Tibial nerve (tissue), 4 donors: ENCODE results near the gene ADPRM. TPM values are rescaled to one million over a fixed set of nuclear protein-coding genes. Genes with fewer than 3 reads are reported as not detected.

Experiments
- DNase-seq, 2 donors: peaks; one replicate each; pipeline ENCODE4 v3.0.0-alpha.2; 2019; ENCODE audit warnings: low spot score in 2 of 2
- H3K27ac ChIP-seq, 4 donors: fragments of 200-600 bp; sonication (generic) in 3 of 4; one replicate each; pipeline ENCODE4 v1.5.1; 2017 to 2019; ENCODE audit warnings: mild to moderate bottlenecking in 1 of 4
- H3K27me3 ChIP-seq, 2 donors: fragments of 200-600 bp; sonication (generic) in 1 of 2; one replicate each; pipeline versions ENCODE4 v1.5.1 to v1.6.0; 2017 to 2019
- H3K36me3 ChIP-seq, 3 donors: fragments of 200-600 bp; sonication (generic); one replicate each; pipeline ENCODE4 v1.5.1; 2018 to 2019
- H3K4me1 ChIP-seq, 4 donors: fragments of 200-600 bp; sonication (generic) in 3 of 4; one replicate each; pipeline ENCODE4 v1.5.1; 2017 to 2019
- H3K4me3 ChIP-seq, 4 donors: fragments of 200-600 bp; sonication (generic) in 3 of 4; one replicate each; pipeline ENCODE4 v1.5.1; 2017 to 2019; ENCODE audit warnings: mild to moderate bottlenecking in 1 of 4, moderate library complexity in 1 of 4
- H3K9me3 ChIP-seq, 4 donors: fragments of 200-600 bp; sonication (generic) in 3 of 4; one replicate each; pipeline ENCODE4 v1.5.1; 2017 to 2019
- CTCF ChIP-seq, 5 experiments: fragments of 200-600 bp in 3 of 5; fragments of 450-650 bp in 2 of 5; sonication (generic) in 3 of 5; IDR thresholded peaks; one replicate each; pipeline ENCODE4 v1.5.1; 2016 to 2019; ENCODE audit warnings: antibody characterized with exemption in 5 of 5, mild to moderate bottlenecking in 3 of 5, moderate library complexity in 2 of 5
- EP300 ChIP-seq, 2 donors: sonication (generic); formaldehyde crosslinking; IDR thresholded peaks; one replicate each; pipeline ENCODE4 v1.6.1; 2017; ENCODE audit warnings: antibody characterized with exemption in 2 of 2, mild to moderate bottlenecking in 1 of 2
- POLR2A ChIP-seq, 2 donors: fragments of 450-650 bp; IDR thresholded peaks; one replicate each; pipeline ENCODE4 v1.6.1; 2017; ENCODE audit warnings: antibody characterized with exemption in 2 of 2, mild to moderate bottlenecking in 2 of 2, moderate library complexity in 2 of 2
- WGBS, 2 donors: methylation state at CpG; one replicate each; pipeline ENCODE4 v1.1.5; 2018; 5-methylcytosine and 5-hydroxymethylcytosine counted together
- total RNA-seq, 4 donors: library from RNA; depleted of rRNA; stranded (reverse); fragments of >200 nt; gene quantifications; one replicate each; pipeline ENCODE4 v1.1.0, GENCODE V29; 2016

ADPRM gene
- total RNA-seq, 4 donors from 2014 or later = 9.4 to 17.7 (median 13.3) TPM

DNA sequence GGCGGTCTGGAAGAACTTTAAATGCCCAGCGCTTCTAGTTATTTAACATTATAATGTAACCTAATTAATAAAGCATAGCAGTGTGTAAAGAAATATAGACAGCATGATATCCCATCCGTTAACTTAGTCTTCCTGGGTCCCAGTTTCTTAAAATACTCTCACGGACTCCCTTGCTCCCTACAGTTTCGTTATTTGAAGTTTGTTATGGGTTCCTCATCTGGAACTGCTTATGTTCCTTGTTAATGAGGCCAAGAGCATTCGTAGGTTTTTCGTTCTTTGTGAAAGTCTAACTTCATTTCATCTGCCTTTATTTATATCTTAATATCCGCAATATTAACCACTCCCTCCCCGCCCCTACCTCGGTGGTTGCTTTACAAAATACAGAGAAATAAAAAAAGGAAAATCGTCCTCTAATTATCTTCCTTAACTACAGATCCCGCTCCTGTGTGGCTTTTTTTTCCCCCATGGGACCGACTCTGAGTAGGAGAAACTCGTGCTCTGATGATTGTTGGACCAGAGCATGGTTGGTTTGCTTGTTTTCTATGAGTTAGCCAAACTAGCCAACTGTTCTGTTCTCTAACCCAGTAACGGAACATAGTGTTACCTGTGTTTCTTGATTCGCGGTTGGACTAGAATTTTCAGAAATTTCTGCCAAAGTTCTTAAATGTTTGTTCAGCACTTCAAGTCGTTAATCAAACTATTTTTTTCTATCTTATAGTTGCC lies 863 bp downstream of the ADPRM start:
- Histone ChIP-seq H3K4me3 (peak overlapping the region; percentile 61 to 99 (median 86)), H3K9me3 (no peaks in the 10 kb centered on the region), H3K27ac (peak overlapping the region; percentile 81 to 96 (median 96)), H3K36me3 (peaks cover 0 to 16% (median 0%) of the 10 kb centered on the region in 3 donors), H3K4me1 (peaks cover 0 to 44% (median 23%) of the 10 kb centered on the region in 4 donors), H3K27me3 (no peaks in the 10 kb centered on the region)
- peak in 1 of 2 donors; percentile 13 for DNase-seq
- 17 to 18% methylated on average over 18 of the region's 18 CpGs for WGBS, 2 donors
- TF ChIP-seq EP300 (IDR thresholded peaks at IDR 0.05) (no peak), CTCF (IDR thresholded peaks at IDR 0.05) (no peak), POLR2A (IDR thresholded peaks at IDR 0.05) (no peak)

GRCh38 chr17:10699856-10700255 lies 2.5 kb downstream of the ADPRM start:
- TF ChIP-seq EP300 (IDR thresholded peaks at IDR 0.05) (no peak), CTCF (IDR thresholded peaks at IDR 0.05) (no peak), POLR2A (IDR thresholded peaks at IDR 0.05) (no peak)
- WGBS, 2 donors = 84 to 88% methylated on average over 1 of the region's 1 CpG
- Histone ChIP-seq H3K36me3 (peaks cover 0 to 5% (median 0%) of the 10 kb centered on the region in 3 donors), H3K27ac (peak overlapping the region in 1 of 4 donors; percentile 47), H3K27me3 (no peaks in the 10 kb centered on the region), H3K4me3 (no peak overlapping the region), H3K4me1 (peaks cover 0 to 48% (median 23%) of the 10 kb centered on the region in 4 donors), H3K9me3 (no peaks in the 10 kb centered on the region)
- DNase-seq = no peak

DNA sequence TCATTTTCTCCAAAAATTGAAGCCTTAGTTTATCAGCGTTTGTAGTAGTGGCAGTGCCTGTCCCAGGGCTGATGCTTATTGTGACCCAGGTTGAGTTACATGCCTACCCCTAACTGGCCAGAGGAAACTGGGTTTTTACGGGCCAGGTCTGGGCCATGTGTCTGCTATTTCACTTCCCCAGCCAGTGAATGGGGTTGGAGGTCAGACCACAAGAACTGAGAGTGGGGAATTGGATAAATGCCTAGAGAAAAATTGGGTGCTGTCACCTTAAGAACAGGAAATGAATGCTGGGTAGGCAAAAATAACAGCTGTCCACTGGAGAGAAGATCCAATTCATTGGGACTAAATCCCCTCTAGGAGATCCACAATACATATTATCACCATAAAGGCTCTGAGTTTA lies 5.2 kb downstream of the ADPRM start:
- TF ChIP-seq POLR2A (IDR thresholded peaks at IDR 0.05) (no peak), EP300 (IDR thresholded peaks at IDR 0.05) (no peak), CTCF (IDR thresholded peaks at IDR 0.05) (no peak)
- H3K4me1 ChIP-seq = peaks cover 0 to 35% (median 15%) of the 10 kb centered on the region in 4 donors
- no peaks in the 10 kb centered on the region for H3K27me3 ChIP-seq
- no peak overlapping the region for H3K4me3 ChIP-seq
- no peak overlapping the region for H3K27ac ChIP-seq
- peaks cover 0 to 27% (median 3%) of the 10 kb centered on the region in 3 donors for H3K36me3 ChIP-seq
- H3K9me3 ChIP-seq = no peaks in the 10 kb centered on the region
- WGBS, 2 donors = 43 to 48% methylated on average over 2 of the region's 2 CpGs
- DNase-seq = no peak

GRCh38 chr17:10705727-10706126 lies 8.3 kb downstream of the ADPRM start:
- peaks cover 0 to 15% (median 6%) of the 10 kb centered on the region in 4 donors for H3K4me1 ChIP-seq
- H3K9me3 ChIP-seq = no peaks in the 10 kb centered on the region
- WGBS, 2 donors = 86 to 91% methylated on average over 5 of the region's 5 CpGs
- H3K36me3 ChIP-seq = peaks cover 0 to 57% (median 7%) of the 10 kb centered on the region in 3 donors
- no peaks in the 10 kb centered on the region for H3K27me3 ChIP-seq
- TF ChIP-seq EP300 (IDR thresholded peaks at IDR 0.05) (no peak), POLR2A (IDR thresholded peaks at IDR 0.05) (no peak), CTCF (IDR thresholded peaks at IDR 0.05) (no peak)
- H3K4me3 ChIP-seq = no peak overlapping the region
- no peak for DNase-seq
- no peak overlapping the region for H3K27ac ChIP-seq

DNA sequence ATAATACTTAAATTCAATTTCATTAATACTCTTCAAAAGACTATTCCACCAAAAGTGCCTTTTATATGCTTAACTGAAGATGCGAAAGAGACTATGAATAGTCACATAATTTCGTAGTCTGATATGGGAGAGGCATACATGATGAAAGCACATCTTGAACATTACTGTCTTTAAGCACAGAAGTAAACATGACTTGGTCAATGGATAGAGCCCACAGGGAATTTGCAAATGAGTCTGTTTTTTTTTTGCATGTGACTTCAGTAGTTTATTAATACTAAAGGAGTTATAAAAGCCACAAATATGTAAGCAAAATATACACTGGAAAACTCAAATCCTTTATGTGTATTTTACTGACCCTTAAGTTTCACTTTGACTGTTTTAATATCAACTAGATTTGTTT lies 15.9 kb downstream of the ADPRM start:
- peaks cover 0 to 76% (median 4%) of the 10 kb centered on the region in 3 donors for H3K36me3 ChIP-seq
- no peaks in the 10 kb centered on the region for H3K27me3 ChIP-seq
- DNase-seq = no peak
- no peak overlapping the region for H3K4me3 ChIP-seq
- H3K4me1 ChIP-seq = no peaks in the 10 kb centered on the region
- WGBS, 2 donors = 83 to 92% methylated on average over 2 of the region's 2 CpGs
- no peak overlapping the region for H3K27ac ChIP-seq
- no peak for TF ChIP-seq EP300 (IDR thresholded peaks at IDR 0.05)
- no peak for TF ChIP-seq POLR2A (IDR thresholded peaks at IDR 0.05)
- TF ChIP-seq CTCF (IDR thresholded peaks at IDR 0.05) = no peak
- H3K9me3 ChIP-seq = no peaks in the 10 kb centered on the region
